Osteoblast (primary cell): ENCODE results near the gene EFCAB6. TPM values are rescaled to one million over a fixed set of nuclear protein-coding genes. Genes with fewer than 3 reads are reported as not detected.

Experiments used
- DNase-seq: peaks from one replicate; pipeline ENCODE4 v3.0.0; 2011; ENCODE audit warnings: low spot score, mixed read lengths; ENCODE audit not compliant: insufficient read length; ENCODE audit errors: missing footprints
- H2AFZ ChIP-seq: 2 replicates; pipeline ENCODE4 v1.6.0; 2011; ENCODE audit warnings: mild to moderate bottlenecking, low read length
- H3K27ac ChIP-seq: 2 replicates; pipeline ENCODE4 v1.5.1; 2011; ENCODE audit warnings: mild to moderate bottlenecking, low read depth, low read length, moderate library complexity
- H3K27me3 ChIP-seq: 2 replicates; pipeline ENCODE4 v1.6.0; 2012; ENCODE audit warnings: mild to moderate bottlenecking, control low read depth, inconsistent platforms, low read length, moderate library complexity; ENCODE audit not compliant: insufficient read depth
- H3K36me3 ChIP-seq: 2 replicates; pipeline ENCODE4 v1.5.1; 2011; ENCODE audit warnings: mild to moderate bottlenecking, low read length, control low read depth, moderate library complexity; ENCODE audit not compliant: insufficient read depth
- H3K4me1 ChIP-seq: 2 replicates; pipeline ENCODE4 v1.5.1; 2011; ENCODE audit warnings: mild to moderate bottlenecking, low read length, control low read depth, moderate library complexity; ENCODE audit not compliant: insufficient read depth
- H3K4me2 ChIP-seq: 2 replicates; pipeline ENCODE4 v1.6.0; 2011; ENCODE audit warnings: mild to moderate bottlenecking, low read length; ENCODE audit not compliant: insufficient read depth
- H3K4me3 ChIP-seq: fragments of 200-600 bp; sonication (generic); 3 replicates; pipeline ENCODE4 v1.5.1; 2012; ENCODE audit warnings: mild to moderate bottlenecking, low read length, inconsistent platforms; ENCODE audit not compliant: insufficient read depth
- H3K79me2 ChIP-seq: 2 replicates; pipeline ENCODE4 v1.6.0; 2012; ENCODE audit warnings: mild to moderate bottlenecking, low read length, control low read depth, inconsistent platforms; ENCODE audit not compliant: insufficient read depth
- H3K9me3 ChIP-seq: 2 replicates; pipeline ENCODE4 v1.5.1; 2011; ENCODE audit warnings: low read depth, low read length, control low read depth
- H4K20me1 ChIP-seq: 2 replicates; pipeline ENCODE4 v1.6.0; 2012; ENCODE audit warnings: mild to moderate bottlenecking, low read length, control low read depth; ENCODE audit not compliant: insufficient read depth
- CTCF ChIP-seq: IDR thresholded peaks from 2 replicates; pipeline ENCODE4 v1.5.1; 2011; ENCODE audit warnings: mild to moderate bottlenecking, low read depth, low read length, moderate library complexity; ENCODE audit errors: extremely low read depth
- total RNA-seq: library from RNA; depleted of rRNA; stranded (reverse); fragments of >200 nt; gene quantifications from 2 replicates; pipeline ENCODE4 v1.2.3, GENCODE V29; 2012

Gene EFCAB6
- total RNA-seq, 1 donor, result 1.8 TPM

GRCh38 chr22:43795320-43795719 lies 16.8 kb downstream of the EFCAB6 start:
- H3K4me1 ChIP-seq, result peaks cover 1% of the 10 kb centered on the region
- no peaks in the 10 kb centered on the region for H4K20me1 ChIP-seq
- no peak overlapping the region for H3K4me2 ChIP-seq
- peaks cover 11% of the 10 kb centered on the region for H3K27me3 ChIP-seq
- H3K36me3 ChIP-seq, result no peaks in the 10 kb centered on the region
- no peaks in the 10 kb centered on the region for H3K9me3 ChIP-seq
- H3K79me2 ChIP-seq, result no peaks in the 10 kb centered on the region
- no peak overlapping the region for H3K4me3 ChIP-seq
- no peak for TF ChIP-seq CTCF
- no peak overlapping the region for H3K27ac ChIP-seq
- no peak for DNase-seq
- H2AFZ ChIP-seq, result no peak overlapping the region

GRCh38 chr22:43792905-43793304 lies 19.2 kb downstream of the EFCAB6 start:
- no peak overlapping the region for H3K4me2 ChIP-seq
- no peaks in the 10 kb centered on the region for H3K9me3 ChIP-seq
- no peaks in the 10 kb centered on the region for H4K20me1 ChIP-seq
- no peaks in the 10 kb centered on the region for H3K79me2 ChIP-seq
- no peak for DNase-seq
- no peak overlapping the region for H3K27ac ChIP-seq
- H3K4me1 ChIP-seq, result peaks cover 17% of the 10 kb centered on the region
- TF ChIP-seq CTCF, result no peak
- H3K27me3 ChIP-seq, result peaks cover 10% of the 10 kb centered on the region
- no peak overlapping the region for H3K4me3 ChIP-seq
- no peak overlapping the region for H2AFZ ChIP-seq
- H3K36me3 ChIP-seq, result no peaks in the 10 kb centered on the region

DNA sequence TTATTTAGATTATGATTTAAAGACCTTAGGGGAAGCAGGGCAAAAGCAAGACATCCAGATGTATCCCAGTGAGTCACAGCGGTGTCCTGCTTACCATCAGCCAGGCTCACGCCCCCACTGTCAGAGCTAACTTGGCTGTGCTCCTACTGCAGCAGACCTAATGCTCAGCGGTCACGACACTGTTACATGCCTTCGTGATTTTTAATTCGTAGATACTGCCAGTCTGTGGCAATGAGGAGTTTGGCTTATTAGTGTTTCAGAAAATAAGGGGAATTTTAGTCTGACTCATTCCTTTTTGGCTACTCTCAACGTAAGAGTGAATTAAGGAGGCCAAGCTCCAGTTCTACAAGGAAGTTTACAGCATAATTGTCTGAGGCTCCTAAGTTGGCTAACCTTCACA lies 22.7 kb downstream of the EFCAB6 start:
- no peaks in the 10 kb centered on the region for H3K36me3 ChIP-seq
- peak overlapping the region; percentile 57 for H3K4me2 ChIP-seq

DNA sequence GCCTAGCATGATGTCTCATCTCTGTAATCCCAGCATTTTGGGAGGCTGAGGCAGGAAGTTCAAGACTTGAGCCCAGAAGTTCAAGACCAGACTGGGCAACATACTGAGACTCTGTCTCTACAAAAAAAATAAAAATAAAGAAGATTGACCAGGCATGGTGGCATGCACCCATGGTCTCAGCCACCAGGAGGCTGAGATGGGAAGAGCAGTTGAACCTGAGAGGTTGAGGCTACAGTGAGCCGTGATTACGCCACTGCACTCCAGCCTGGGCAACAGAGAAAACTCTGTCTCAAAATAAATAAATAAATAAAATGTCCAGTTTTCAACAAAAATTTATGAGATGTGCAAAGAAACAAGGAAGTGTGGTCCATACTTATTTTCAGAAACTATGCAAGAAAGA lies 28.3 kb downstream of the EFCAB6 start:
- Histone ChIP-seq H4K20me1 (no peaks in the 10 kb centered on the region), H3K9me3 (no peaks in the 10 kb centered on the region), H3K27me3 (no peaks in the 10 kb centered on the region), H3K36me3 (no peaks in the 10 kb centered on the region), H3K4me1 (peaks cover 7% of the 10 kb centered on the region), H3K27ac (no peak overlapping the region), H3K79me2 (no peaks in the 10 kb centered on the region), H3K4me3 (no peak overlapping the region), H3K4me2 (no peak overlapping the region), H2AFZ (no peak overlapping the region)
- TF ChIP-seq CTCF, result peak; percentile 27
- DNase-seq, result no peak

More for the DNA sequence above, 22.7 kb downstream of the EFCAB6 start:
- Histone ChIP-seq H3K9me3 (no peaks in the 10 kb centered on the region), H3K27me3 (peaks cover 2% of the 10 kb centered on the region), H3K4me3 (no peak overlapping the region), H2AFZ (no peak overlapping the region), H3K4me1 (peaks cover 17% of the 10 kb centered on the region), H3K79me2 (no peaks in the 10 kb centered on the region), H4K20me1 (no peaks in the 10 kb centered on the region), H3K27ac (peak overlapping the region; percentile 43)
- no peak for TF ChIP-seq CTCF
- peak; percentile 79 for DNase-seq
